ENCODE results near the gene BEGAIN.

The BEGAIN gene, protein sequence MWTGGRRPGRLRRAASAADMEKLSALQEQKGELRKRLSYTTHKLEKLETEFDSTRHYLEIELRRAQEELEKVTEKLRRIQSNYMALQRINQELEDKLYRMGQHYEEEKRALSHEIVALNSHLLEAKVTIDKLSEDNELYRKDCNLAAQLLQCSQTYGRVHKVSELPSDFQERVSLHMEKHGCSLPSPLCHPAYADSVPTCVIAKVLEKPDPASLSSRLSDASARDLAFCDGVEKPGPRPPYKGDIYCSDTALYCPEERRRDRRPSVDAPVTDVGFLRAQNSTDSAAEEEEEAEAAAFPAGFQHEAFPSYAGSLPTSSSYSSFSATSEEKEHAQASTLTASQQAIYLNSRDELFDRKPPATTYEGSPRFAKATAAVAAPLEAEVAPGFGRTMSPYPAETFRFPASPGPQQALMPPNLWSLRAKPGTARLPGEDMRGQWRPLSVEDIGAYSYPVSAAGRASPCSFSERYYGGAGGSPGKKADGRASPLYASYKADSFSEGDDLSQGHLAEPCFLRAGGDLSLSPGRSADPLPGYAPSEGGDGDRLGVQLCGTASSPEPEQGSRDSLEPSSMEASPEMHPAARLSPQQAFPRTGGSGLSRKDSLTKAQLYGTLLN

DNA sequence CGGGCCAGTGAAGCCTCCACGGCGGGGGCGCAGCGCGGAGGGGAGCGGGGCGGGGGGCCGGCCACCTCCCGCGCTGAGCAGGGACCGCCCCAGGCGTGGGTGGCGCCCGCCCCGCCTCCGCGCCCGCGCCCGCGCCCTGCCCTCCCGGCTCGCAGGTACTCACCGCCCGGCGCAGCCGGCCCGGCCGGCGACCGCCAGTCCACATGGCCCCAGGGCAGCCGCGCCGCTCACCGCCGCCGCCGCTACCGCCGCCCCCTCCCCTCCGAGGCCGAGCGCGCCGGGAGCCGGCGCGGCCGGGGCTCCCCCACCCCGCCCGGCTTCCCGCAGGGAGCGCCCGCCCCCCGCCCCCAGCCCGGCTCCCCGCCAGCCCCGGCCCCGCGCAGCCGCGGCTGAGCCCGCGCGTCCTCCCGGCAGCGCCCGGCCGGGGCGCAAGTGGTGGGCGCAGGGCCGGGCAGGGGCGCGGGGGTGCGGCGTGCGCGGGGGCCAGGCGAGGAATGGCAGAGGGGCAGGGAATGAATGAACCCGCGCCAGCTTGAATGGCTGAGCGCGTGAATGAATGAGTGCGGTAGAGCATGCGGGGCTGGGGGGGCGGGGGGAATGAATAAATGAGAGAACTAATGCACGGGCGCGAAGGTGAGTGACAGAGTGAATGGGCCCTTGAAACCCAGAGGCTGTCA lies at the start of gene BEGAIN:
Gene BEGAIN (minus strand): TSS at position 332 of the 677 bp plus-strand sequence. CDS start 127 bp downstream, at position 205.
- no peak for DNase-seq

DNA sequence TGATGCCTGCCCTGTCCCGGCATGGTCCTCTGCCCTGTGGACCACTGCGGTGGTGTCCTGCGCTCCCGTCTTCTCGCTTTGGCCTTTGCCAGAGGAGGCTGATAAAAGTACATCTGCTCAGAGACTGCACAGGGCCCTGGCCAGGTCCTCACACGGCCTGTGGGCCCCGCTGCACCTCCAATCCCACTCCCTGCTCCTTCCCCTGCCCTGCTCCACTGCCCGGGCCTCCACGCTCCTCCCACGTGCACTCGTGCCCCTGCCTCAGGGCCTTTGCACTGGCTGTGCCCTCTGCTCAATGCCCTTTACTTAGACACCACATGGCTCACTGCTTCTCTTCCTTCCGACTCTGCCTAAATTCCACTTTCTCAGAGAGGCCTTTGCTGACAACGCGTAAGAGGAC lies 49.3 kb upstream of the BEGAIN start:
- no peak for DNase-seq

GRCh38 chr14:100634026-100634425 lies 46.8 kb upstream of the BEGAIN start:
- DNase-seq: no peak

GRCh38 chr14:100633406-100633805 lies 46.2 kb upstream of the BEGAIN start:
- DNase-seq: no peak

- no peak for DNase-seq
Measured at GRCh38 chr14:100629696-100630095, 42.5 kb upstream of the BEGAIN start.

DNA sequence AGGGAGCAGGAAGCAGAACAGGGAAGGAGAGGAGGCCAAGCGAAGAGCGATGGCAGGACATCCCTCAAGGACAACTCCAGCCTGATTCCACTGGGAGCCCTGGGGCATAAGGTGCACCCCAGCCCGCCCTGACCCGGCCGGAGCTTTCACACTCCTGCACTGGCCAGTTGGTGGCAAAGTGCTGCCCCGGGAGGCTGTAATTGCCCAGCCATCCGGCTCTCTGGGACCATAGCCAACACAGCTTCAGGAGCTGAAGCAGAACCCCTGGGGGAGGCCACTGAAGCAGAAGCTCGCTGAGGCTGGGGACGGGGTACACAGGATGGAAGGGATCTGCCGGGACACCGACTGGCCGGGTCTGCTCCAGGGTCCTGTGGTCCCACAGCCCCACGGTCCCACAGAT lies 41.9 kb upstream of the BEGAIN start:
- no peak for DNase-seq

GRCh38 chr14:100628225-100628624 lies 41.0 kb upstream of the BEGAIN start:
- DNase-seq: no peak

DNA sequence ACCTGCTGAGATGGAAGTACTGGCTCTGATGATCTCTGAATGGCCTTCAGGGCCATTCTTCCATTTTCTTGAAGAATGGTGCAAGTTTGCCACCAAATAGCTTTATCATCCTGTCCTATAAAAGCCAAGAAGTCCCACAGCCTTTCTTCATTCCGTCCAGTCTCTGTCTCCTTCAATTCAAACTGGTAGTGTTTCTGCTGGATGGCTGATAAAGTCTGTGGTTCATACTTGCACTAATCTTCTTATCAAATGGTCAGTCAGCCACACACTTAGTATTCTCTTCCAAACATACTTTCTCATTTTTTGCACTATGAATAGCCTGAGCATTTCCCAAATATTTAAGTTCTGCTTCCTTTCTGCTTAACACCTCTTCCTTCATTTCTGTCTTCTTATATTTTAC lies 39.4 kb upstream of the BEGAIN start:
- DNase-seq: no peak

- DNase-seq: no peak
Measured at GRCh38 chr14:100623961-100624360, 36.7 kb upstream of the BEGAIN start.

DNA sequence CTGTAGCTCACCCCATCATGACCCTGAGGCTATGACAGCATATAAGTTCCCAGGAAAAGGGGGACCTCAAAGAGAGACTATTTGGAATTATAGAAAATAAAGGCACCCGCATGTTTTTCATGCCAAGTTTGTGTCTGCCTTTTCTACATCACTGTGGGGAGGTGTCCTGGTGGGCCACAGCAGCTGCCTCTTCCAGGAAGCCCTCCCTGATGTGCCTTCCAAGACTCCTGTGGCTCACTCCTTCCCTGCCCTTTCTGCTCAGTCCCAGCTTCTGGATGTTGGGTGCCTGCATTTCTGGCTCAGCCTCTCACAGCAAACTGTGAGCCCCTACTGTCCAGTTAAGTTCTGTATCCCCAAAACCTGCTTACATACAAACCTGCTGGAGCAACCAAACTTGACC lies 36.3 kb upstream of the BEGAIN start:
- DNase-seq: no peak

- DNase-seq: no peak
Measured at GRCh38 chr14:100622708-100623485, 35.7 kb upstream of the BEGAIN start.

DNA sequence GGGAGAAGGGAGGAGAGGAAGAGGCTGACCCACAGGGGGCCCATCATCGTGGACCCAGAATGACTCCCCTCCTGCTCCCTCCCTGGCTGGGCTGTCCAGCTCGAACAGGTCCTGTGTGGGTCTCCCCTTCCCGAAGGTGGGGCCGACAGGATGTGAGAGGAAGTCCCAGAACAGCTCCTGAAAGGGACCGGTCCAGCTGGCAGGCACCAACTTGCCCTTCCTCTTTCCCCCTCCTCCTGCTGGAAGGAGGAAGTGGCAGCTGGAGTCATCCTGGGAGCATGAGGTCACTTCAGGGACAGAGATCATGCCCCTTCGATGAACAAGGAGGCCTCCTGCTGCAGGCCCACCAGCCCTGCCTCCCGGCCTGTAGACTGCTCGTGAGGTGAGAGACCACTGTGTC lies 35.0 kb upstream of the BEGAIN start:
- DNase-seq: no peak

DNA sequence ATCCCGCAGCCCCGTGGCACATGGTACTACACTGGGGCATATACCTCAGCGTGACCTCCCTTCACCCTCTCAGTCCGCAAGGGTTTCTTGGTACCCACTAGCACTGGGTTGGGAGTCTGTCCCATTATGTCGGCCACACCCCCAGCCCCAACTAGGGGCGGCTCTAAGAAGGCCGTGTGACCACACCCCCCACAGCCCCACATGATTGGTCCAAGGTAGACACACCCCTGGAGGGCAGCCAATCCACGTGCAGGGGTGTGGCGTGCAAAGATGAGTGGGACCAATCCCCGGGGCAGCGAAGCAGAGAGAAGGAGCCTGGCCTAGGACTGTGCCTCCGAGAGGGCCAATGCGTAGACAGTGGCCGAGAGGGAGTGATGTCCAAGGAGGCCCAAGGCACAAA lies 34.6 kb upstream of the BEGAIN start:
- DNase-seq: no peak

DNA sequence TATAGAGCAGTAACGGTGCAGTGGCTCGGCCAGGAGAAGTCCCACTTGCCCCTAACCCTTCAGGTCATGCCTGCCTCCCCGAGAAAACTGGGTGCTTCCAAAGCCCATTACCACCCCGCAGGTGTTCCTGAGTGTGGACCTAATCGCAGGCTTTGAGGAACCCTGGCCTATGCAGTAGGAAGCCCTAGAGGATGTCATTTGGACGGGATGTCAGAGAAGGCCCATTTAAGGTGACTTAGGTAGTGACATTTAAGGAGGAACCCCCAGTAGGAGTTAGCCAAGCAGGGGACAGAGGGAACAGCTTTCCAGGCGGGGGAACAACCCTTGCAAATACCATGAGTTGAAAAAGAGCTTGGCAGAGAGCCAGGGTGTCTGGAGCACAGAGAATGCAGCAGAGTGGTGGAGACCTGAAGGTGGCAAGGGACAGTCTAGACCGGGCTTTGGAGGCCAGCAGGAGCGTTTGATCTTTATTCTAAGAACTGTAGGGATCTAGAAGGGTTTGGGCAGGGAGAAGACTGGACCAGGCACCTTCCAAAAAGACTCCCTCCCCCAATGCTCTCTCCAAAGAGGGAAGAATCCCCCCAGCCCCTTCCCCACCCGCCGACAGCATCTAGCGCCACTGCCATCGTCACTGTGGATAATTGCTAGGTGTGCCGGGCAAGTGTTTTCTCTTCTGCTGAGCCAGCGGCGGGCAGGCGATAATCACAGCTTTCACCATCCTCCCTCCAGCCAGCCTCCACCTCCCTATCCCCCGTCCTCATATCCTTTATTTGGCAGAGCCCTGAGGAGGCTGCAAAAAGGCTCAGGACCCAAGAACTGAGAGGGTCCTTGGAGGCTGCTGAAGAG lies 33.3 kb upstream of the BEGAIN start:
- no peak for DNase-seq

GRCh38 chr14:100619396-100620254 lies 32.4 kb upstream of the BEGAIN start:
- DNase-seq: no peak

DNA sequence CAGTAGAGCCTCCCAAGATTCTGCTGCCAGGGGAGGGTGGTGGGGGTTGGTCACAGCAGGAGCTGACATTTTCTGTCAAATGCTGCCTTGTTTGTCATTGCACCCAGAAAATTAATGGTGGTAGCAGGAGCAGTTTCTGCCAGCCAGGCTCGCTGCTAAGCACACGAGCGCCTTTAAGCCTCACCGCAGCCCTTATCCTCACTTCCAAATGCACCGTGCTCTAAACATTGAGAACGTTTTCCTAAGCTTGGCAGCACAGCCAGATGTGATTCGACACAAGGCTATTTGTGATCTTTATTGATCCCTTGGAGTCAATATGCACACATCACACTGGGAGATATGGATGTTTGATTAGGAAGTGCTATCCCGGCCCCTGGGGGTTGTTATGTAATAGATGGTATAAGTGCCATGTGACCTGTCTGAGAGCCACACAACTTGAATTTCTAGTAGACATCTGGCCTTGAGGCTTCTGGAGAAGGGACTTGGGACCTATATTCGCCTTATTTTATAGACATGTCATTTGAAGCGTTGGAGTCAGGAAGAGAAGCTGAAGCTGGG lies 31.6 kb upstream of the BEGAIN start:
- DNase-seq: no peak

DNA sequence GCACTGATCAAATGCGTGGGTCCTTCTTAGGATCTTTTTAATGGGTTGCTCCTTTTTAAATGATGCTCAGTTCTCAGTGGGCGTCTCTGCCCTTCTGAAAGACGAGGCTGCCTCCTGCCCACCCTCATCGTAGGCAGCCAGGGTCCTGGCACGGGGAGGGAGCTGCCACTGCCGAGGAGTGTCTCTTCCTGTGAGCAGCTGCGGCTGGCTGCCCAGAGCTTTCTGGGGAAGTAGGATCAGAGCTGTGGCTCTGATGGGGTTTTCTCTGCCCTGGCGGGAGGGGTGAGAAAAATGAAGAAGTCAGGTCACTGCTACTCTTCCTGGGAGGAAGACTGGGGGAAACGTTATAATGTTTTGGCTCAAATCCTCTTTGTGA lies 31.1 kb upstream of the BEGAIN start:
- no peak for DNase-seq

DNA sequence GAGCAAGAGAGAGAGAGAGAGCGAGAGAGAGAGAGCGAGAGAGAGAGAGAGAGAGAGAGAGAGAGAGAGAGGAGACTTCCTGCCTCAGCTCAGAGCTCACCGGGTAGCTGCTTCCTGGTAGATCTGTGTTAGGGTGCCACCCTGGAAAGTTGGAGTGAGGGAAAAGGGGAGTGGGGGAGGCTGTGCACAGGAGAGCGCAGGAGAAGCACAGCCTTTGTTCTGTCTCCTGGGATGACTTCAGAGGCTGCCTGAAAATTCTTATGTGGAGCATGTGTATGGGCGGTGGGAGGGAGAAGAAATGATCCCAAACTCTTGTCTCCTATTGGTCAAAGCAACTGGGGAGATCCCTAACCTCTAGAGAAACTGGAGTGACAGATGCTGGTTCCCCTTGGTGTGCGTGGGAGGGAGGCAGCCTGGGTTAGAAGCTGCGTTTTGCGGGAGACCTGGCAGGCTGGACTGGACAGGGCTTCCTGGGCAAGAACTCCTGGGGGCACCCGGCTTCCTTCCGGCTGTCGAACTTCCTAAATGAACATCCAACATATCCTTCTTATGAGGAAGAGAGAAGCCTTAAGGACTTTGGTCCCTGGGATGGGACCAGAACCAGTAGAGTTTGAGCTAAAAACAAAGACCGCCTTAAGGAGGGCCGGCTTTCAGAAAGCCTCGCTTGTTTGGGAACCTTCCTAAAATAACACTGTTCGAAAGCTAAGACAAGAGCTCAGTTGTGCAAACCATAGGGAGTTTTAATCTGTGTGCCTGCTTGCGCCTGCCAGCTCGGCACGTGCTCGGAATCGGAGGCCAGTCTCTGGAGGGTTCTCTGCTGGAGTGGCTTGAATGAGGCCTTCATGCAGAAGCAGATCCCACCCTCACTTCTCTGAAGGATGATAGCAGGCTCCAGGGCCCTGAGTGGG lies 30.4 kb upstream of the BEGAIN start:
- DNase-seq: no peak

- DNase-seq: no peak
Measured at GRCh38 chr14:100616854-100617409, 29.7 kb upstream of the BEGAIN start.
